Duodenal mucosa (tissue), 2 donors: ENCODE results near the gene MYO9B.

Experiments used
- H3K27ac ChIP-seq: one replicate; pipeline ENCODE4 v1.7.0; 2013; ENCODE audit warnings: low read depth, low read length
- H3K27me3 ChIP-seq, 2 donors: one replicate each; pipeline ENCODE4 v1.7.0; 2013; ENCODE audit warnings: low read length in 2 of 2, control low read depth in 1 of 2; ENCODE audit not compliant: insufficient read depth in 2 of 2, control insufficient read depth in 1 of 2
- H3K36me3 ChIP-seq, 2 donors: one replicate each; pipeline ENCODE4 v1.7.0; 2013; ENCODE audit warnings: low read length in 2 of 2, control low read depth in 1 of 2; ENCODE audit not compliant: insufficient read depth in 2 of 2, control insufficient read depth in 1 of 2
- H3K4me1 ChIP-seq, 2 donors: one replicate each; pipeline ENCODE4 v1.7.0; 2013; ENCODE audit warnings: low read length in 2 of 2, control low read depth in 1 of 2; ENCODE audit not compliant: insufficient read depth in 2 of 2, control insufficient read depth in 1 of 2
- H3K4me3 ChIP-seq, 2 donors: one replicate each; pipeline ENCODE4 v1.7.0; 2013; ENCODE audit warnings: low read length in 2 of 2, low read depth in 1 of 2
- H3K9ac ChIP-seq, 2 donors: one replicate each; pipeline ENCODE4 v1.7.0; 2013; ENCODE audit warnings: low read length in 2 of 2, low read depth in 1 of 2
- H3K9me3 ChIP-seq, 2 donors: one replicate each; pipeline ENCODE4 v1.7.0; 2013; ENCODE audit warnings: low read length in 2 of 2, control low read depth in 1 of 2; ENCODE audit not compliant: control insufficient read depth in 1 of 2

Gene MYO9B

GRCh38 chr19:17077447-17078028, 2.0 kb downstream of the MYO9B start:
- H3K9me3 ChIP-seq = no peaks in the 10 kb centered on the region
- peaks cover 35 to 45% of the 10 kb centered on the region in 2 donors for H3K4me1 ChIP-seq
- peak overlapping the region in 1 of 2 donors; percentile 91 for H3K9ac ChIP-seq
- no peak overlapping the region for H3K27ac ChIP-seq
- no peaks in the 10 kb centered on the region for H3K27me3 ChIP-seq
- H3K4me3 ChIP-seq = peak overlapping the region; percentile 92 to 93
- H3K36me3 ChIP-seq = no peaks in the 10 kb centered on the region

- H3K9ac ChIP-seq = peak overlapping the region in 1 of 2 donors; percentile 91
- peak overlapping the region in 1 of 2 donors; percentile 92 for H3K4me3 ChIP-seq
- no peak overlapping the region for H3K27ac ChIP-seq
- no peaks in the 10 kb centered on the region for H3K27me3 ChIP-seq
- H3K4me1 ChIP-seq = peaks cover 35 to 44% of the 10 kb centered on the region in 2 donors
- no peaks in the 10 kb centered on the region for H3K9me3 ChIP-seq
- no peaks in the 10 kb centered on the region for H3K36me3 ChIP-seq
Observed at GRCh38 chr19:17078036-17078919, 2.7 kb downstream of the MYO9B start.

DNA sequence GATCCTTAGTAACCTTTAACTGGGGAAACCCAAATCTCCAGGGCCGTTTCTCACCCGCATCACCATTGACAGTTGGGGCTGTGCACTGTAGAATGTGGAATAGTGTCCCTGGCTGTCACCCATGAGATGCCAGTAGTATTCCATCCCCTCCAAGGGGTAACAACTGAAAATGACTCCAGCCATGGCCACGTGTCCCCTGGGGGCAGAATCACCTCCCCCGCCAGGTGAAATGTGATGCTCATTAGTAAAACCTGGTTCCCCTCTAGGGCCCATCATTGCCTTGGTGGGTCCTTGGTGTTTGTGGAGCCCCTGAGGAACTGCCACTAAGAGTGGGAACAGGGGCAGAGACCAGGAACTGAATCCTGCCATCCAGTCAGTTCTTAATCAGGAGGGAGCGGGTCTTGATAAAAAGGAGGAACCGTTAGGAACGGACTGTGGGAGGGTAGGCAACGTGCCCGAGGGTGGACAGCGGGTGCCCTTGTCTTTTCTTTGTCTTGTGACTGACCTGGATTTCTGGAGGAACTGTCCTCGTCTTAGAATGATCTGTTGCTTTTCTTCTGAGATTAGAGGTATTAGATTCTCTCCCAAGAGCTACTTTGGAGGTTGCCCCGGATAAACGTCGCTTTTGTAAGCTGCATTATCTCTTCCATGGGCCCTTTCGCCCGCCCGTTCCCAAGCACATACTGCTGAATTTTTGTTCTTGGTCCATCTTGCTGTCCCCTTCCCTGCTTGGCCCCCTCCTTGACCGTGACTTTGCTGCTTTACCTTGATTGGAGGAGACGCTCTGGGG, 3.5 kb downstream of the MYO9B start:
- Histone ChIP-seq H3K4me3 (peak overlapping the region; percentile 38 to 51), H3K27ac (peak overlapping the region; percentile 76)

DNA sequence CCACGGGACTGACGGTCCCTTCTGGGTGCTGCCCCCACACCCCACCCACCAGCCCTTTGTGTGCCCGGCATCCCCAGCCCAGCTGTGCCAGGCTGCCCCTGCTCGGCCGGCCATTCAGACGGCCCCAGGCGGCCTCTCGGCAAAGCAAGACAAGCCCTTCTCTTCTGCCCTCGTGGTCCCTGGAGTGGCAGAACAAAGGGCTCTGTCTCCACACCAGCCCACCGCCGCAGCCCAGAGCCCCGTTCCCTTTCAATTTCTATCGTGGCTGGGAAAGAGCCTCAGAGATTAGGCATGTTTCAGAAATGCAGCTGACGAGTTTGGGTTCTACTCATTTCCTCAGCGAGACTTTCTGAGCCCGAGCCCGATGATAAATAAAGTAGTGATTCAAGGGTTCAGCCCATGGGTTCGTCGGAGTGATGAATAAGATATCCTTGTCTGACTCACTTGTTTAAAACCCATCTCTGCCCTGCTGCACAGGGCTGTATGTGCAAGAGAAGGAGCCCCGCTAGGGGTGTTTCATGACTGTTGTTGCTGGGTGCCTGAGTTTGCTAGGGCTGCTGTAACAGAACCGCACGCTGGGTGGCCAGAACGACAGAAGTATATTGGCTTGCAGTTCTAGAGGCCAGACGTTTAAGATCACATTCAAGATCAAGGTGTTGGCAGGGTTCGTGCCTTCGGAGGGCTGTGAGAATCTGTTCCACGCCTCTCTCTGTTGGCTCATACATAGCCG, 4.3 kb downstream of the MYO9B start:
- peak overlapping the region; percentile 33 to 39 for H3K9ac ChIP-seq
- peaks cover 25 to 31% of the 10 kb centered on the region in 2 donors for H3K4me1 ChIP-seq
- no peaks in the 10 kb centered on the region for H3K9me3 ChIP-seq
- peak overlapping the region; percentile 76 for H3K27ac ChIP-seq
- peak overlapping the region; percentile 38 to 51 for H3K4me3 ChIP-seq
- no peaks in the 10 kb centered on the region for H3K27me3 ChIP-seq
- no peaks in the 10 kb centered on the region for H3K36me3 ChIP-seq

More for the DNA sequence above, 3.5 kb downstream of the MYO9B start:
- Histone ChIP-seq H3K36me3 (no peaks in the 10 kb centered on the region), H3K9me3 (no peaks in the 10 kb centered on the region), H3K27me3 (no peaks in the 10 kb centered on the region), H3K9ac (peak overlapping the region; percentile 33 to 39), H3K4me1 (peaks cover 33 to 37% of the 10 kb centered on the region in 2 donors)

- Histone ChIP-seq H3K9me3 (no peaks in the 10 kb centered on the region), H3K27ac (peak overlapping the region; percentile 60), H3K36me3 (no peaks in the 10 kb centered on the region), H3K27me3 (no peaks in the 10 kb centered on the region), H3K9ac (peak overlapping the region in 1 of 2 donors; percentile 16), H3K4me3 (peak overlapping the region; percentile 38 to 46), H3K4me1 (peaks cover 25 to 31% of the 10 kb centered on the region in 2 donors)
Observed at GRCh38 chr19:17080440-17080801, 4.8 kb downstream of the MYO9B start.

- H3K4me1 ChIP-seq = peaks cover 19 to 24% of the 10 kb centered on the region in 2 donors
- no peaks in the 10 kb centered on the region for H3K9me3 ChIP-seq
- peaks cover 1 to 2% of the 10 kb centered on the region in 2 donors for H3K36me3 ChIP-seq
- peak overlapping the region; percentile 3 for H3K27ac ChIP-seq
- H3K27me3 ChIP-seq = no peaks in the 10 kb centered on the region
- no peak overlapping the region for H3K4me3 ChIP-seq
- H3K9ac ChIP-seq = no peak overlapping the region
Observed at GRCh38 chr19:17081672-17082630, 6.4 kb downstream of the MYO9B start.

- Histone ChIP-seq H3K4me1 (peaks cover 8 to 16% of the 10 kb centered on the region in 2 donors), H3K27me3 (no peaks in the 10 kb centered on the region), H3K9ac (no peak overlapping the region), H3K36me3 (peaks cover 2 to 6% of the 10 kb centered on the region in 2 donors), H3K9me3 (no peaks in the 10 kb centered on the region), H3K27ac (no peak overlapping the region), H3K4me3 (no peak overlapping the region)
Observed at GRCh38 chr19:17086120-17086519, 10.5 kb downstream of the MYO9B start.

DNA sequence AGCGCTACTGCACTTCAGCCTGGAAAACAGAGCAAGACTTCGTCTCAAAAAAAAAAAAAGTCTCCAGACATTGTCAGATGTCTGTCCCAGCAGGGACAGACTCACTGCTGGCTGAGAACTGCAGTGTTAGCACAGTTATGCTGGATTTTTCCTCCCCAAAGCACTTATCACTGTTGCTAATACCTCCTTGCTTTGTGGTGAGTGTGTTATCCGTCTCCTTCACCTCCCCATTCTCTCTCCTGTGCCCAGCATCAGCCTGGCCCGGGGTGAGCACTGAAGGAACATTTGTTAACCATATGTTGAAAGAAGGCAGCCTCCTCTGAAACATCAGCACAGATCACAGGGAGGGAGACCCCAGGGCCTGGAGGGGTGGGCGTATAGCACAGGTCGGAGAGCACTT, 11.3 kb downstream of the MYO9B start:
- Histone ChIP-seq H3K36me3 (peaks cover 2 to 6% of the 10 kb centered on the region in 2 donors), H3K9ac (no peak overlapping the region), H3K4me3 (no peak overlapping the region), H3K9me3 (no peaks in the 10 kb centered on the region), H3K4me1 (peaks cover 12 to 21% of the 10 kb centered on the region in 2 donors), H3K27ac (no peak overlapping the region), H3K27me3 (no peaks in the 10 kb centered on the region)

- Histone ChIP-seq H3K27ac (peak overlapping the region; percentile 34), H3K27me3 (no peaks in the 10 kb centered on the region), H3K36me3 (peaks cover 5 to 6% of the 10 kb centered on the region in 2 donors), H3K4me3 (no peak overlapping the region), H3K9ac (no peak overlapping the region), H3K4me1 (peaks cover 14 to 27% of the 10 kb centered on the region in 2 donors), H3K9me3 (no peaks in the 10 kb centered on the region)
Observed at GRCh38 chr19:17088552-17088951, 13.0 kb downstream of the MYO9B start.
